Keratinocyte (primary cell): ENCODE measurements around the gene SCN8A. TPM values are rescaled to one million over a fixed set of nuclear protein-coding genes. Genes with fewer than 3 reads are reported as not detected.

Experiments used
- DNase-seq: peaks from one replicate; pipeline ENCODE4 v3.0.0-alpha.2; 2011; ENCODE audit warnings: low read depth, missing footprints, low spot score
- FAIRE-seq: peaks from 2 replicates; lab custom pipeline; 2011; peaks lifted over from hg19 to GRCh38; lab: Jason Lieb, UNC
- H2AFZ ChIP-seq: 2 replicates; pipeline ENCODE4 v1.6.0; 2012; ENCODE audit warnings: low read length, control low read depth, inconsistent platforms; ENCODE audit not compliant: control insufficient read depth
- H3K27ac ChIP-seq: 2 replicates; pipeline ENCODE4 v1.5.1; 2011; ENCODE audit warnings: low read length; ENCODE audit not compliant: control insufficient read depth, insufficient read depth
- H3K27me3 ChIP-seq: 3 replicates; pipeline ENCODE4 v1.6.0; 2011; ENCODE audit warnings: low read length; ENCODE audit not compliant: control insufficient read depth, insufficient read depth; ENCODE audit errors: extremely low read depth
- H3K36me3 ChIP-seq, 2 experiments: 2 replicates in 1 of 2; 3 replicates in 1 of 2; pipeline ENCODE4 v1.5.1; 2011; ENCODE audit warnings: low read length in 2 of 2, mild to moderate bottlenecking in 1 of 2; ENCODE audit not compliant: control insufficient read depth in 2 of 2, insufficient read depth in 2 of 2; ENCODE audit errors: extremely low read depth in 1 of 2
- H3K4me1 ChIP-seq: 3 replicates; pipeline ENCODE4 v1.5.1; 2011; ENCODE audit warnings: low read length; ENCODE audit not compliant: control insufficient read depth, insufficient read depth; ENCODE audit errors: extremely low read depth
- H3K4me2 ChIP-seq: 3 replicates; pipeline ENCODE4 v1.6.0; 2011; ENCODE audit warnings: low read depth, low read length; ENCODE audit not compliant: control insufficient read depth, insufficient read depth; ENCODE audit errors: extremely low read depth
- H3K4me3 ChIP-seq, 3 experiments: fragments of 200-600 bp in 1 of 3; sonication (generic) in 1 of 3; 2 replicates in 2 of 3; 3 replicates in 1 of 3; pipeline ENCODE4 v1.5.1; 2011 to 2016; ENCODE audit warnings: low read length in 3 of 3, mild to moderate bottlenecking in 3 of 3, control low read depth in 2 of 3, inconsistent platforms in 1 of 3, low read depth in 1 of 3, mixed read lengths in 1 of 3, mixed run types in 1 of 3, moderate library complexity in 1 of 3; ENCODE audit not compliant: control insufficient read depth in 2 of 3, insufficient read depth in 2 of 3; ENCODE audit errors: extremely low read depth in 1 of 3
- H3K79me2 ChIP-seq: 2 replicates; pipeline ENCODE4 v1.6.0; 2012; ENCODE audit warnings: low read length; ENCODE audit not compliant: control insufficient read depth, insufficient read depth
- H3K9ac ChIP-seq: 3 replicates; pipeline ENCODE4 v1.6.0; 2011; ENCODE audit warnings: low read length; ENCODE audit not compliant: control insufficient read depth, insufficient read depth; ENCODE audit errors: extremely low read depth
- H3K9me1 ChIP-seq: 3 replicates; pipeline ENCODE4 v1.6.0; 2011; ENCODE audit warnings: low read length; ENCODE audit not compliant: control insufficient read depth, insufficient read depth; ENCODE audit errors: extremely low read depth
- H3K9me3 ChIP-seq: 2 replicates; pipeline ENCODE4 v1.5.1; 2012; ENCODE audit warnings: low read depth, low read length; ENCODE audit not compliant: control insufficient read depth
- H4K20me1 ChIP-seq: 3 replicates; pipeline ENCODE4 v1.6.0; 2011; ENCODE audit warnings: low read length; ENCODE audit not compliant: control insufficient read depth, insufficient read depth; ENCODE audit errors: extremely low read depth
- EZH2 ChIP-seq: IDR thresholded peaks from one replicate; pipeline ENCODE4 v1.6.1; 2012; ENCODE audit warnings: inconsistent platforms, mild to moderate bottlenecking, low read length, moderate library complexity
- dilution Hi-C: fragments of 300-500 bp; cut with MboI; formaldehyde crosslinking; loops from one replicate; pipeline ENCODE4 v1.7.0; 2020; ENCODE audit warnings: low sequenced_read_pairs; ENCODE audit not compliant: extremely low pct_ligation_motif_present
- polyA plus RNA-seq, 5 experiments: library from polyadenylated mRNA; depleted of rRNA in 3 of 5; stranded (reverse) in 3 of 5; stranded (forward) in 1 of 5; unstranded in 1 of 5; fragments of >200 nt; gene quantifications; 1 replicate in 1 of 5; 2 replicates in 3 of 5; 3 replicates in 1 of 5; pipeline versions ENCODE4 v1.2.1 to v1.2.3, GENCODE V29; 2011 to 2012; ENCODE audit warnings: missing spikeins in 2 of 5, low read depth in 1 of 5, low replicate concordance in 1 of 5
- TF ChIP-seq, protein P1 (sequence below), 3 experiments: IDR thresholded peaks in 1 of 3; conservative IDR thresholded peaks in 1 of 3; optimal IDR thresholded peaks in 1 of 3; 2 replicates in 2 of 3; 3 replicates in 1 of 3; pipeline versions ENCODE3 to v1.5.1; 2011; ENCODE audit warnings: low read length in 3 of 3, mild to moderate bottlenecking in 3 of 3, moderate library complexity in 2 of 3, control low read depth in 1 of 3, inconsistent platforms in 1 of 3; ENCODE audit not compliant: insufficient read depth in 2 of 3; ENCODE audit errors: extremely low read depth in 1 of 3

Gene SCN8A
- polyA plus RNA-seq, 1 donor (not counting 4 experiments of a cell fraction or from before 2014, with no cell fraction given), result 1.1 TPM

DNA sequence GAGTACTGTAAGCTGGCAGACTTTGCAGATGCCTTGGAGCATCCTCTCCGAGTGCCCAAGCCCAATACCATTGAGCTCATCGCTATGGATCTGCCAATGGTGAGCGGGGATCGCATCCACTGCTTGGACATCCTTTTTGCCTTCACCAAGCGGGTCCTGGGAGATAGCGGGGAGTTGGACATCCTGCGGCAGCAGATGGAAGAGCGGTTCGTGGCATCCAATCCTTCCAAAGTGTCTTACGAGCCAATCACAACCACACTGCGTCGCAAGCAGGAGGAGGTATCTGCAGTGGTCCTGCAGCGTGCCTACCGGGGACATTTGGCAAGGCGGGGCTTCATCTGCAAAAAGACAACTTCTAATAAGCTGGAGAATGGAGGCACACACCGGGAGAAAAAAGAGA, 215.9 kb downstream of the SCN8A start:
- H3K27me3 ChIP-seq, result no peaks in the 10 kb centered on the region
- H3K4me2 ChIP-seq, result no peak overlapping the region
- no peaks in the 10 kb centered on the region for H3K9me3 ChIP-seq
- no peaks in the 10 kb centered on the region for H3K4me1 ChIP-seq
- H2AFZ ChIP-seq, result no peak overlapping the region
- no peak overlapping the region for H3K9ac ChIP-seq
- TF ChIP-seq, protein P1, sequence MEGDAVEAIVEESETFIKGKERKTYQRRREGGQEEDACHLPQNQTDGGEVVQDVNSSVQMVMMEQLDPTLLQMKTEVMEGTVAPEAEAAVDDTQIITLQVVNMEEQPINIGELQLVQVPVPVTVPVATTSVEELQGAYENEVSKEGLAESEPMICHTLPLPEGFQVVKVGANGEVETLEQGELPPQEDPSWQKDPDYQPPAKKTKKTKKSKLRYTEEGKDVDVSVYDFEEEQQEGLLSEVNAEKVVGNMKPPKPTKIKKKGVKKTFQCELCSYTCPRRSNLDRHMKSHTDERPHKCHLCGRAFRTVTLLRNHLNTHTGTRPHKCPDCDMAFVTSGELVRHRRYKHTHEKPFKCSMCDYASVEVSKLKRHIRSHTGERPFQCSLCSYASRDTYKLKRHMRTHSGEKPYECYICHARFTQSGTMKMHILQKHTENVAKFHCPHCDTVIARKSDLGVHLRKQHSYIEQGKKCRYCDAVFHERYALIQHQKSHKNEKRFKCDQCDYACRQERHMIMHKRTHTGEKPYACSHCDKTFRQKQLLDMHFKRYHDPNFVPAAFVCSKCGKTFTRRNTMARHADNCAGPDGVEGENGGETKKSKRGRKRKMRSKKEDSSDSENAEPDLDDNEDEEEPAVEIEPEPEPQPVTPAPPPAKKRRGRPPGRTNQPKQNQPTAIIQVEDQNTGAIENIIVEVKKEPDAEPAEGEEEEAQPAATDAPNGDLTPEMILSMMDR (optimal IDR thresholded peaks at IDR 0.05 in 1 of 3, IDR thresholded peaks at IDR 0.05 in 1 of 3, conservative IDR thresholded peaks at IDR 0.05 in 1 of 3; ENCODE audit: extremely low read depth in 1 of 3, insufficient read depth in 2 of 3, low read length in 3 of 3), result no peak
- no peak for TF ChIP-seq EZH2
- H3K9me1 ChIP-seq, result no peaks in the 10 kb centered on the region
- H3K4me3 ChIP-seq, result no peak overlapping the region
- no peaks in the 10 kb centered on the region for H3K36me3 ChIP-seq
- no peaks in the 10 kb centered on the region for H4K20me1 ChIP-seq
- FAIRE-seq (no peak), DNase-seq (no peak)
- no peaks in the 10 kb centered on the region for H3K79me2 ChIP-seq
- no peak overlapping the region for H3K27ac ChIP-seq
- dilution Hi-C loops, result no loop called here

DNA sequence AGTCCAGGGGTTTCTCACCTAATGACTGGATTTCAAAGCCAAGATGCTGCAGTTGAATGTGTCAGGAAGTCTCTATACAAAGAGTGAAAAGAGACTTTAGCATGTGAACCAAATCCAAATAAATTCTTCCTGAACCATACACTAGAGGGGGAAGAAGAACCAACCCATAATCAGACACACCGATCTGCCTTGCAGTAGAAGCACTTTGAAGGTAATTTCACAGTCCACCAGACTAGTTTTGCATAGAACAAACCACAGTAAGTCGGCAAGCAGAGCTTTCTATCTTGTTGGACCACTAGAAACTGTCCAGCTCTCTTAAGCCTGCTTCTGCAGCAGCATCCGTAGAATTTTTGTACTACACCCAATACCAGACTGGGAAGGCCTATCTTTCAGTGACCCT, 218.2 kb downstream of the SCN8A start:
- FAIRE-seq (no peak), DNase-seq (no peak)
- no peaks in the 10 kb centered on the region for H3K9me1 ChIP-seq
- H3K4me1 ChIP-seq, result no peaks in the 10 kb centered on the region
- no peaks in the 10 kb centered on the region for H3K36me3 ChIP-seq
- no peak for TF ChIP-seq EZH2
- TF ChIP-seq, protein P1 (optimal IDR thresholded peaks at IDR 0.05 in 1 of 3, IDR thresholded peaks at IDR 0.05 in 1 of 3, conservative IDR thresholded peaks at IDR 0.05 in 1 of 3; ENCODE audit: extremely low read depth in 1 of 3, insufficient read depth in 2 of 3, low read length in 3 of 3), result no peak
- no peaks in the 10 kb centered on the region for H3K9me3 ChIP-seq
- H3K27me3 ChIP-seq, result peaks cover 3% of the 10 kb centered on the region
- dilution Hi-C loops, result no loop called here
- no peaks in the 10 kb centered on the region for H4K20me1 ChIP-seq
- no peak overlapping the region for H2AFZ ChIP-seq
- no peak overlapping the region for H3K4me3 ChIP-seq
- H3K79me2 ChIP-seq, result no peaks in the 10 kb centered on the region
- H3K27ac ChIP-seq, result no peak overlapping the region
- no peak overlapping the region for H3K9ac ChIP-seq
- no peak overlapping the region for H3K4me2 ChIP-seq
